ENCODE results near the gene FAM53B.

DNA sequence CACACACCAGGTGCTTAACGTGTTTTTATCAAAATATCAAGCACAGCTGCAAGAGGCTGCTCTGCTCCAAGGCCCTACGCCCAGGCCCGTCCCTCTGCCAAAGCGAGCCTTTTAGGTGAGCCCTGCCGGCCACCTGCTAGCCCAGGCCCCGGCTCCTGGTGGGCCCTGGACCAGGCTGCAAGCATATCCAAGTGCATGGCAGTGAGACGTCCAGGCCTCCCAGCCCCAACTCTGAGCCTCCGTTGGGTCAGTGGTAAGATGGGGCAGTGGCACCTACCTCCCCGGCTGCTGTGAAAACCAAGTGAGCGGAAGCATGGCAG lies 146.4 kb downstream of the FAM53B start:
- TF ChIP-seq, protein P1, sequence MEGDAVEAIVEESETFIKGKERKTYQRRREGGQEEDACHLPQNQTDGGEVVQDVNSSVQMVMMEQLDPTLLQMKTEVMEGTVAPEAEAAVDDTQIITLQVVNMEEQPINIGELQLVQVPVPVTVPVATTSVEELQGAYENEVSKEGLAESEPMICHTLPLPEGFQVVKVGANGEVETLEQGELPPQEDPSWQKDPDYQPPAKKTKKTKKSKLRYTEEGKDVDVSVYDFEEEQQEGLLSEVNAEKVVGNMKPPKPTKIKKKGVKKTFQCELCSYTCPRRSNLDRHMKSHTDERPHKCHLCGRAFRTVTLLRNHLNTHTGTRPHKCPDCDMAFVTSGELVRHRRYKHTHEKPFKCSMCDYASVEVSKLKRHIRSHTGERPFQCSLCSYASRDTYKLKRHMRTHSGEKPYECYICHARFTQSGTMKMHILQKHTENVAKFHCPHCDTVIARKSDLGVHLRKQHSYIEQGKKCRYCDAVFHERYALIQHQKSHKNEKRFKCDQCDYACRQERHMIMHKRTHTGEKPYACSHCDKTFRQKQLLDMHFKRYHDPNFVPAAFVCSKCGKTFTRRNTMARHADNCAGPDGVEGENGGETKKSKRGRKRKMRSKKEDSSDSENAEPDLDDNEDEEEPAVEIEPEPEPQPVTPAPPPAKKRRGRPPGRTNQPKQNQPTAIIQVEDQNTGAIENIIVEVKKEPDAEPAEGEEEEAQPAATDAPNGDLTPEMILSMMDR (conservative IDR thresholded peaks at IDR 0.05): no peak
- TF ChIP-seq EZH2 (IDR thresholded peaks at IDR 0.05; ENCODE audit: low read depth): no peak
